IPS-NIHi7 (cell line): ENCODE results near the gene TRAM2.

Source experiments
- DNase-seq: peaks from one replicate; pipeline ENCODE4 v3.0.0; 2012; ENCODE audit warnings: mixed read lengths; ENCODE audit errors: extremely low spot score

The TRAM2 gene

DNA sequence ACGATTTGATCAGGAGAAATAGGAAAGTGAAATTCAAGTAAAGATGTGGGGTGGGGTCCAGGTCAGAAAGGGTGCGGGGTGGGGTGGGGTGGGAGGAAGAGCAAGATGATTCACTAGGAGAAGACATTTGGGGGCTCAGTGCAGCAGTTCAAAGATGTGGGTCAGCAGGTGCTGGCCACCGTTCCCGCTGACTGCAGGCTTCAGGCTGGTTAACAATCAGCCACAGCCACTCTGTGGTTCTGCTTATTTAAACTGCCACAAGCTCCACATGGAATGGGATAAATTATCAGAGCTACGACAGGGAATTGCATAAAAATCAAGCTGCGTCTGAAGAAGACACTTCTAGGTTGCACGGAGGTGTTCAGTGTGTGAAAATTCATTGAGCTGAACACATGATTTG, 49.4 kb downstream of the TRAM2 start:
- DNase-seq, result no peak

DNA sequence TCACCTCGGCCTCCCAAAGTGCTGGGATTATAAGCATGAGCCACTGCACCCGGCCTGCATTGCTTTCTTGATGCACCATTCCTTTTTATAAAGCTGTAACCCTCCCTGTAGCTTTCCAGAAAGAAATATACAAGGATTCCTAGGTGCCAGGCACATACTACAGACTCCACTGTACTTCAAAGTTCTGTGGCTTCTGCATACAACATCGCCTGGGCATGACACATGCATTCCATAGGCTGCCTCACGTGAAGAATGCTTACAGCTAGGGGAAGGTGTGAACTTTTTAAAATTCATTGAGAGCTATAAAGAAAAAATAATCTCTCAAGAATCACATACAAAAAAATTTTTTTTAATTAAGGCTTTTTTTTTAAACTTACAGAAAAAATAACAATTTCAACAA, 50.2 kb downstream of the TRAM2 start:
- no peak for DNase-seq

DNA sequence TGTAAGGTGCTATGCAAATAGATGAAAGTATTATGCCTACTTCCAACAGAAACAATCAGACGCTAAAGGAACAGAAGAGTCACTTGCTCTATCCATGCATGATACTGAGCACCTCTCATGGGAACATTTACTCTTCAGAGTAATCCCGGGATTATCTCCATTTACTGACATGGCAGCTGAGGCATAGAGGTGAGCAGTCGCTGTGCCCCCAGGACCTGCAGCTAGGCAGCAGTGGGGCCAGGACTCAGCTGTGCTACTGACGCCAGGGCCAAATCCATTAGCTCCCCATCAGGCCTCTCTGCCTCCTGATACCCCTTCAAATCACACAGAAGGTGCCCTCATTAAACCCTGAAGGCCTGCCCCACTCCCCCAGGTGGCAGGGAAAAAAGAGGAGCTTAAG, 51.9 kb downstream of the TRAM2 start:
- no peak for DNase-seq

DNA sequence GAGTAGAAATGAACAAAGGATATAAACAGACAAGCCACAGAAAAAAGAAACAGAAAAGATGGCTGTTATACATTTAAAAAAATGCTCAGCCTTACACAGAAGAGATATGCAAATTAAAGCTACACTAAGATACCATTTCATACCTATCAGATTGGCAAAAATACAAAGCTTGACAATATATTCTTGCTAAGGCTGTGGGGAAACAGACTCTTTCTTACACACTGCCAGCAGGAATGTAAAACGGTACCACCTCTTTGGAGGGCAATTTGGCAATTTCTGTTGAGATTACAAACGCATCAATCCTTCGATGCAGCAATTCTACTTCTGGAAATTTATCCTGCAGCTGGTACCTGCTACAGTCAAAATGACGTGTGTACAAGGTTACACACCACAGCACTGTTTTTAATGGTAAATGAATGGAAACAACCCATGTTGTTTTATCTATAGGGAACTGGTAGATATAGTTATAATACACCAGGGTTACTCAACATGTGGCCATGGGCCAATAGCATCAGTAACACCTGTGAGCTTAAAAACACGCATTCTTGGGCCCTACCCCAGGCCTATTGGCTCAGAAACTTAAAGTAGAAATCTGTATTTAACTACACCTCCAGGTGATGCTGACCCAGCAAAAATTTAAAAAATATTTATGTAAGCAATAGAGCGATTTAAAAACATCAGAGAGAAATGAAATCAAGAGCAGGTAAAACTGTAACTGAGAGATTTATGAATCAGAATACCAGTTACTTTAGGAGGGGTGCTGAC, 53.3 kb downstream of the TRAM2 start:
- no peak for DNase-seq

DNA sequence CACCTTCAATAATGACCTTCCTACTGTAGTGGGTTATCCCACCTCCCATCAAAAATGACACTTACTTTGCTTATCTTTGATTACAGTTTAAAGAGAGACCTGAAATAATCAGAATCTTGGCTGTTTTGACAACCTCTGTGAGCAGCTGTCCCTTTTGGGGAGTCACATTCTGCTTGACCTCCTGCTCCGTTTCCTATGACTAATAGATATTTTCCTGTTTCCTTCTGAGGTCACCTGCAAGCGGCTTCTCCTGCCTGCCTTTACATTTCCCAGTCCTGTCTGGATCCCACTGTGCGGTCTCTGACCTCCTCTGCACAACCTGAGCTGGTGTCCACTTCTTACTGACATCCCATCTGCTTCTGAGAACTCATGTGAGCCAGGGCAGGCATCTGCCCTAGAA, 54.2 kb downstream of the TRAM2 start:
- DNase-seq, result no peak

DNA sequence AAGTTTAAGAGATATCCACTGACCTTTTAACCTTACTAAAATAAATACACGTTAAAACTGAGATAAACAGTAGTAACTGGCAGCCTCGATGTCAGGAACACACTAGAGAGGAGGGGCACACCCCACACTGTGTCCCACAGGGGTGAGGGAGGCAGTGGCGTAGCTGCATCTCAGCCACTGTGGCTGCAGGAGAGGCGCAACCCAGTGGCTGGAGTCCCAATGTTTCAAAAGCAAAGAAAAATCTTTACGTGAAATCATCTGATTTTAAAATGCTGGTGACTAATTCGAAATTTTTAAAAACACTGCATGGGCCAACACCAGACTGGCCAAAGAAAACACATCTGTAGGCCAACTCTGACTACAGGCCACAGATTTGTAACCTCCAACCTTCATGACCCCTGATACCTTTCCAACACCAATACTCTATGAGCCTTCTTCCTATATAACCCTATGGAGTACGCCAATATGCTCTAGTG, 54.7 kb downstream of the TRAM2 start:
- no peak for DNase-seq

DNA sequence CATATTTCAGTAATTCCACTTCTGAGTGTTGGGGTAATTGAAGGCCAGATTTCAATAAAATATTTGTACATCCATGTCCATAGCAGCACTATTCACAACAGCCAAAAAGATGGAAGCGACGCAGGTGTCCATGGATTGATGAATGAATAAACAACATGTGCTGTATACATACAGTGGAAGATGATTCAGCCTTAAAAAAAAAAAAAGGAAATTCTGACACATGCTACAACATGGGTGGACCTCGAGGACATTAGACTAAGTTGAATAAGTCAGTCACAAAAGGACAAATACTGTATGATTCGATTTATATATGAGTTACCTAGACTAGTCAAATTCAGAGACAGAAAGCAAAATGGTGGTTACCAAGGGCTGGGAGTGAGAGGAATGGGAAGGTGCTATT, 57.2 kb downstream of the TRAM2 start:
- no peak for DNase-seq

DNA sequence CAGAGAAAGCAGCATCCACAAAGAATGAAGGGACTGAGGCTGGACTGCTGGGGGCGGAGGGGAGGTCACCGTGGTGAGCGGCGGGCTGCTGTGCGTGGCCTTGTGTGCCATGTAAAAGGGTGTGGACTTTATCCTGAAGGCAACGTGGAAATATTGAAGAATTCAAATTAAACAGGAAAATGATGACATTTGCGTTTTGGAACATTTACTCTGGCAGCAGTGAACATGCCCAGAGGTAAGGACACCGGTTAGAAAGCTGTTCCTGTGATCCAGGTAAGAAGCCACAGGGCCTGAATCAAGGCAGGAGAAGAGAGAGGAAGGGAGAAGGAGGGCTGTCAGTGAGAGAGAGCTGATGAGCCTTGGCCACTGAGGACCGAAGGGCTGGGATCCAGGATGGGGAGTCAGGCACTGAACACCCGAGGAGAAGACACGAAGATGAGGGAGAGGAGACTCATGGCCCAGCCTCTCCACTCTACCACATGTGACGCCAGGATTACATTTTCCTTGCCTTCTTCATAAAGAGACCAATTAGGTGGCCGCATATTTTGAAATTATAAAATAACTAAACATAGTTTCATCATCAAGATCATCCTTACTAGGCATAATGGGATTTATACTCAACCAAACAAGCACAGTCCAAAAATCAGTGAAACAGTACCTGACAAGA, 58.4 kb downstream of the TRAM2 start:
- no peak for DNase-seq

DNA sequence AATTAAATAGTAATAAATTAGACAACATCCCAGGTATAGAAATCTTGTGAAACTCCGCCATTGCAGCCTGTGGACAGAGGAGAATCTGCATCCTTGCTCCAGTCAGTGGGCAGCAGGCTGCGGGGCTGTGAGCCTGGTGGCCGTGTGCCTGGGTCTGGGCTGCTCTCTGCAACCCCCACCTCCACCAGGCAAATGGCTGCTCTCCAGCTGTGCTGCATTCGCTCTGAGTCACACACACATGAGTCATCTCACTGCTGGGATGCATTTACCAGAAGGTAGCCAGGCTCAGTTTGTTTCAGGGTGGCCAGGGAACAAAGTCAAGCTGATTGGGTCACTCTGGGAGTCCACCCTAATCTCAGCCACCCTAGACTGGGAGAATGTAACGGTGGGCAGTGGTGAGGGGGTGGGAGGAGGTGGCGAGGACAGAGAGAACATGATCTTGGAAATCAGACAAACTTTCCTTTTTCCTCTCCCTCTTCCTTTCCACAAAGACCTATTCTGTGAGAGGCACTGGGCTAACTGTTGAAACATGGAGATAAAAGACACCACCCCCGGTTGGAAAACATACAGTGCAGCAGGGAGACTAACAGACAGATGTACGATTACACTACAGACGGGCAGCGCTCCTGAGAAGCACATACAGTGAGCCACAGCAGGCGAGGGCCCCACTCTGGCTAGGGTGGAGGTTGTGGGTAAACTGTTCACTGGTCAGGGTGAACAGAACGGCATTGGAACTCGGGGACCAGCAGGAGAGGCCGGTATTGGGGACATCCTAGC, 59.2 kb downstream of the TRAM2 start:
- DNase-seq, result peak; percentile 92

DNA sequence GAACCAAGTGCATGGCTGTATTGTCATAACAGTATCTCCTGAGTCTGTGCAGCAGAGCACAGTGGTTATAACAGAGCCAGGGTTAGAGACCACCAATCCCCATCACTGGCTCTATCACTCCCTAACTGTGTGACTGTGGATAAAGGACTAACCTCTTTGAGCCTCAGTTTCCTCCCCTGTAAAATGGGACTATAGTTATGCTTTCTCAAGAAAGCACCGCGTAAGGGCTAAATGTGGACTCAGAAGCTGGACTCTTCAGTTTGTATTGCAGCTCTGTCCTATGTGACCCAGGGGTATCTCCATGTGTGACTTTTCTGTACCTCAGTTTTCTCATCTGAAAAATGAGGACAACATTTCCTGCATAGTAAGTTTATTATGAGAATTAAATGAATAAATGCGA, 59.9 kb downstream of the TRAM2 start:
- no peak for DNase-seq

DNA sequence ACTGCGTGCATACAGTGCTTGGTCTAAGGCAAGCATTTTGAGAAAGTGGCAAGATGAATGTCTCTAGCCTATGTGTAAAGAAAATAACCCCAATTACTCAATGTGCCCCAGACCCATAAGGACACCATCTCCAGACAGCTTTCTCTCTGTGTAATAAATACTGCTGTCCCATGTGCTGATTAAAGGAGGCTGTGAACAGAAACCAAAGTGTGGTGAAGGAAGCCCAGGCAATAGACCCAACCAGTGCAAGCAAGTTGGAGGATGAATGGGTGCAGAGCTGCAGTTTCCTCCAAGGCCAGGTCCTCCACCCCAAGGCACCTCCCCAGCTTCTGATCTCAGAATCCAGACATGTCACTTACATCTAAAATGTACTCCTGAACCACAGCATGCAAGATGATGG, 60.6 kb downstream of the TRAM2 start:
- DNase-seq, result no peak

DNA sequence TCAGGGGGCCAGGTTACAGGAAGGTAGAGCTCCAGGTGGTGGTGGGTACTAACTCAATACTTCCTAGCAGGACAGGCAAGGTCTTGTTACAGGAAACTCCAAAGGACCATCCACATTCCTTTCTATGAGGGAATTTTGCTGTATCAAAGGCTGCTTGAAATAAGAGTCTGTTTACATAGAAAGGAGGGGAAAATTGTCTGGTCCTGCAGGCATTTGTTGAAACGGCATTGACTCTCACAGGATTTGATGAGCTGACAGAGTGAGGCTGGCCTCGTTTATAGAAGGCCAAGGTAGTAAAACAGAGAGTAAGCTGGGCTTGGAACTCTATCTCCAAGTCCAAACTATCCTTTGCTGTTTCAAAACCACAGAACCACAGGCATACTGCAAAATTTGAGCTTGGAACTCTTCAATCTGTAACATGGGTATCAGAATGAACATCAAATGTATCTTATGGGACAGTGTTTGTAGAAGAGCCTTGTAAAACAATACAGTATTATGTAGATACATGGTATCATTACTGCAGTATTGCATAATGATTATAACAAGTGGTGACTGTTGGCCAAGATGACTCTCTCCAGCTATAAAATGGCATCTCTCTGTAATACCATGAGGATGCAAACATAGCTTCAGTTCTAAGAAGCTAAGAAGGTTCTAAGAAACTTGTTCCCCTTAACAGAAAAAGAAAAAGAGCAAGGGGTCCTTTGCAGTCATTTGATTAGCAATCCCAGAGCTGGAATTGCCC, 61.5 kb downstream of the TRAM2 start:
- no peak for DNase-seq

DNA sequence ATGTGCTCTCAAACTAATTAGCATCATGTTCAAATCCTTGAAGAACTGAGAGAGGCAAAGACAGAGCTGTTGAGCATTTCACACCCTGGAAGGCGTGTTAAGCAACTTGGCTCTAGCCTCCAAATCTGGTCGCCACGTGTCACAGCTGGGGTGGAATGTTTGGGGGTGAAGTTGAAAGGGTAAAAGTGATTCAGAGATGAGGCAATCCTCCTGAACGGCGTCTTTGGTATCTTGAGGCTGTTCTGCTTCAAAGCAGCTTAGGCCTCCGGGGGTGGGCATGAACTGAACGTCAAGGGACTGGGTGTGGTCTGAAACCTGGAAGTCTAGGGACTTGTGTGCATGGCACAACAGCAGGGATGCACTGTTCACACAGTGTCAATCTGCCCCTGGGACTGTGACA, 62.3 kb downstream of the TRAM2 start:
- no peak for DNase-seq

DNA sequence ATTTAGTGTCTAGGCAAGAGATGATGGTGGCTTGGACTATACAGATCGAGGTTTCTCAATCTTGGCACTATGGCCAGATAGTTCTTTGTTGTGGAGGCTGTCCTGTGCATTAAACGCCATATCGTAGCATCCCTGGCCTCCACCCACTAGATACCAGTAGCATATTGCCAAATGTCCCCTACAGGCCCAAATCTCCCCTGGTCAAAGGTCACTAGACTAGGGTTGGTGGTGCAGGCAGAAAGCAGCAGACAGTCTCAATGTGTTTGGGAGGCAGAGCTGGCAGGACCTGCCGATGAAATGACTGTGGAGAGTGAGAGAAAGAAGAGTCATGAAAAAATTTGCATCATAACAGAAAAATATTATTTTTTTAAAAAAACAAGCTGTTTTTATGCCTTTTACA, 63.0 kb downstream of the TRAM2 start:
- no peak for DNase-seq

DNA sequence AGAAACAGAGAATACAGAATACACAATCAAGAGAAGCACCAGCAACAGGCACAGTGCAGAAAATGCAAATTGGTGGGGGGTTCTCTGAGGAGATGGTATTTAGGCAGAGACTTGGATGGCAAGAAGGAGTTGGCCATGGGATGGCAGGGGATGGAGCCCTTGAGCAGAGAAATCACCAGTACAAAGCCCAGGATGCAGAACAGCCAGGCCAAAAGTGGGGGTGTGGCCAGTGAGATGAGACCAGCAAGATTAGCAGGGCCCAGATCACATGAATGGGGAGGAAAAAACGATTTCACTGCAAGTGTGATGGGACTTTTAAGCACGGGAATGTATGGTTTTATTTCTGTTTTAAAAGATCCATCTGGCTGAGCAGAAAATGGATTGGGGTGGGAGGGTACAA, 63.4 kb downstream of the TRAM2 start:
- no peak for DNase-seq

DNA sequence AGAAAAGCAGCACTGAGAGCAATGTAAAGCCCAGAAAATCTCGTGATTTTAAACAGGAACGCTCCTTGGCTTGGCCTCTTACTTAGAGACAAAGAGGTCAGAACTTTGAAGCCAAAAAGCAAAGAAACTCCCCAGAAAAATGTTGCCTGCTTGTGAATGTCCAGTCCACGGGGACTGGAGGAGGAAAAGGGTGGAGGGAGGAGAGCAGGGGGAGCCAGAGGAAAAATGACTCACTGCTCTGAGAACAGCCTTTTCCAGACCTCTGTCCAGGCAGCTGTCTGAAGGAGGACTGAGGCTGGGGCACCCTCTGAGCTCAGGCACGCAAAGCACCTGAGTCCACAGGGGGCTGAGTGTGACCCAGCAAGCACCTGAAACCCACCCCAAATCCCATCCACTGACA, 64.7 kb downstream of the TRAM2 start:
- no peak for DNase-seq

DNA sequence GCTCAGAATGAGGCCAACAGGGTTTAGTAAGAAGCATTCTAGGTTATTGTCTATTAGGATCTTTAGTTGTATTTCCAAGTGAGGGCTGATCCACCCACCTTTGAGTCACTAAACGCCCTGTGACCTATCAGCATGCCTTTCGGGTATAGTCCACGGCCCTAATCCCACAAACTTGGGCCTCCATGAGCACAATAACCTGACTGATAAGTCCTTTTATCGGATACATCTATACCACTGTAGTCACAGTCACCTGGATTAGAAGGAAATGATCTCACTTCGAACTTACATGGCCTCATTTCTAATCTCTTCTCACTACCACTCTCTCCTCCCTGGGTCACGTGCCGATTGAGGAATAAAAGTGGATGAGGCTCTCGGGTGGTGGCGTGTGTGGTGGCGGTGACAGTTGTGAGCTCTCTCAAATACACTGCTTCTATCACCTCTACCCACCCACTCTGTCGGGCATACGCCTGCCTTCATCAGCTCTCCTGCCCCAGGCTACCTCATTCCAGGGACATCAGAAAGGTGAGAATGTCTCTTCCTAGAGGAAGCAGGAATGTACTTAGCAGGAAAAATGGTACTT, 65.2 kb downstream of the TRAM2 start:
- DNase-seq, result no peak

DNA sequence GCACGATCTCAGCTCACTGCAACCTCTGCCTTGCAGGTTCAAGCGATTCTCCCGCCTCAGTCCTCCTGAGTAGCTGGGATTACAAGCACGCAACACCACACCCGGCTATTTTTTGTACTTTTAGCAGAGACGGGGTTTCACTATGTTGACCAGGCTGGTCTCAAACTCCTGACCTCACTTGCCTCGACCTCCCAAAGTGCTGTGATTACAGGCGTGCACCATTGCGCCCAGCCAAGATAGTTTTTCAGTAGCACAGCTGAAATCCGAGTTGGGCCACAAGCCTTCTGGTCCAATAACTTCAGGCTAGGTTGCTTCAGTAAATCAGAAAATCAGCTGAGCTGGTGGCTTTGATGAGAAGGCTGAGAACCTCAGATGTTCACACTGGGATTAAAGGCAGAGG, 65.7 kb downstream of the TRAM2 start:
- no peak for DNase-seq

DNA sequence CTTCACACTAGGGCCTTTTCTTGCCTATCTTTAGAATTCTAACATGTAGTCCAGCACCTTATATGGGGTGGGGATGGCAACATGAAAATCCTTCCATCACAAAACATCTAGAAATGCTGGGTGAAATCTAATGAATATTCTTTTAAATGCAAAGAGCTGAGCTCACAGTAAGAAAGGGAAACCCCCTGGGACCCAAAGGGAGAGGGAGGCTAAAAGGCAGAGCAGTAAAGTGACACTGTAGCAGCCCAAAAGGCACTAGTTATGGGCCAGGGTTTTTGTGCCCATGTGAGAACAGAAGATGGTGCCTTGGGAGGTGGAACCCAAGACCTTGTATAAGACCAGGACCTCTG, 66.7 kb downstream of the TRAM2 start:
- no peak for DNase-seq

DNA sequence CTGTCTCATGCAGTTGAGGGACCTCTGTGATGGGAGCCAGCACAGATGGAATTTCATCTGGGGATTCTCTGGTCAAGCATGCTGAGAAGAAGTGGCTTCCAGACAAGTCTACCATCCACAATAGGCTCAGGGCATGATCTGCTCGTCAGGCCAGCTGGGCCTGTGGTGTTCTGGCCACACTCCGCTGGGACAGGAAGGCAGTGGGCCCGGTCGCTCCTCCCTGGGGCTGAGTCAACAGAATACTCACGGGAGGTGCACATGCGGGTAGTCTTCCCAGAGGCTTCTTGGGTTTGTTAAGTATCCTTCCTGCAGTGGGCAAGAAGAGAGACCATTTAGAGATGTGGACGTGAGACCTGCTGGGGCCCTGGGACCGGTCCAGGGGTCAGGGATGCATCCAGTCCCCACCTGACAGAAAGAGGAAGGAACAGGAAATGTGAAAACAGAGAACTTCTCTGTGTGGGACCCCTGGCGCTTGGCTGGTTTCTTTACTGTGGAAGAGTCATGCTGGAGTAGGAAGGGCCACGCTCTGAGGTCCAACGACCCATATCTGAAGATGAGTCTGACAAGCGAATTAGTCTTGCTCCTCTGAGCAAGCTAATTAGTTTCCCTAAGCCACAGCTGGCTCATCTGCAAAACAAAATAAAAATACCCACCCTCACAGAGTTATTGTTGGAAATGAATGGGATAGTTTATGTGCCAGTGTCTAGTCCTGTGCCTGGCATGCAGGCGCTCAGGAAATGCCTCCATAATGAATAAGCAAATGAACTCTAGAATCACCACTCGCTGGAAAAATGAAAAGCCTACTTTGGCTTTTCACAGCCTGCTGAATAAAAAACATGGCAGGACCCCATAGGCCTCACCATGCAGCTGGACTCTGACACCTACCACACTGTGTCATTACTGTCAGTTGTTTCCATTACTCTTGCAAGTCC, 67.3 kb downstream of the TRAM2 start:
- DNase-seq, result no peak

DNA sequence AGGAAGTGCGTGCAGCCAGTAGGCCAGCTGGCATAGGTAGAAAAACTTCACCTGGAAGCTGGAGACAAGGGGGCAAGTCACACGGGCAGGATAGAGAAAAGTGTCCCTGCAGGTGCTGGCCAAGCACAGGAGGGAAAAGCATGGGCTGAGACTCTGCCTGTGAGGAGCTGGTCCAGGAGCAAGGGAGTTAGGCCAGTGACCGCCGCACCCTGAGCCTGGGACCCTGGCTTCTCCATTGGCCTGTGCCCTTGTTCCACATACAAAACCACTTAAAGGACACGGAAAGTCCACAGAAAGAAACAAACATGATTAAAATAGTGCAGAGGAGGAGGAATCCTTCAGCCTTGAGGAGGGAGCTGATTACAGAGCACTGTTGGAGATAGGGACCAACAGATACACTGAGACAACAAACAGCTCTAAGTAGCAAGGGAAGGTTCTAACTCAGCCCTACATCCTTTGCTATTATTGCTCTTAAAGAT, 68.6 kb downstream of the TRAM2 start:
- no peak for DNase-seq
